WTC11 (cell line): ENCODE data around the gene PLD1. TPM values are rescaled to one million over a fixed set of nuclear protein-coding genes. Genes with fewer than 3 reads are reported as not detected.

Experiments
- ATAC-seq: fragments of 200-7000 bp; cut with Tn5 transposase; 2 replicates; pipeline ENCODE4 v1.10.0; 2021; ENCODE audit warnings: mild to moderate bottlenecking, moderate library complexity
- CTCF ChIA-PET: fragments of 300-600 bp; sonication (Branson Sonifier 250); formaldehyde crosslinking; loops from one replicate; lab custom pipeline; 2021; ENCODE audit warnings: antibody characterized with exemption; lab: Charles Lee
- POLR2A ChIA-PET: fragments of 350-600 bp; sonication (Branson Sonifier 250); formaldehyde crosslinking; loops from one replicate; lab custom pipeline; 2021; ENCODE audit warnings: antibody characterized with exemption; lab: Charles Lee
- DNase-seq: peaks from one replicate; pipeline ENCODE4 v3.0.0; 2021; ENCODE audit warnings: low spot score
- H3K27ac Mint-ChIP-seq: 2 replicates; pipeline ENCODE4 v1.8.0; 2021; ENCODE audit warnings: mixed read lengths
- H3K27me3 Mint-ChIP-seq: 2 replicates; pipeline ENCODE4 v1.8.0; 2021; ENCODE audit warnings: low read depth, mild to moderate bottlenecking, moderate library complexity, mixed read lengths
- H3K36me3 Mint-ChIP-seq: 2 replicates; pipeline ENCODE4 v1.8.0; 2021; ENCODE audit warnings: mixed read lengths
- H3K4me1 Mint-ChIP-seq: 2 replicates; pipeline ENCODE4 v1.8.0; 2022; ENCODE audit warnings: mixed read lengths
- H3K4me3 Mint-ChIP-seq: 2 replicates; pipeline ENCODE4 v1.8.0; 2021; ENCODE audit warnings: mild to moderate bottlenecking, moderate library complexity, mixed read lengths
- H3K9me3 Mint-ChIP-seq: 2 replicates; pipeline ENCODE4 v1.8.0; 2021; ENCODE audit warnings: mixed read lengths
- E2F1 ChIP-seq: sonication (generic); formaldehyde crosslinking; IDR thresholded peaks from 2 replicates; pipeline ENCODE4 v1.8.0; 2022; ENCODE audit warnings: mild to moderate bottlenecking, missing genetic modification reagents
- ETV6 ChIP-seq: sonication (generic); formaldehyde crosslinking; IDR thresholded peaks from 2 replicates; pipeline ENCODE4 v1.8.1; 2022; ENCODE audit warnings: mild to moderate bottlenecking, missing genetic modification reagents
- GABPB1 ChIP-seq: sonication (generic); formaldehyde crosslinking; IDR thresholded peaks from 2 replicates; pipeline ENCODE4 v1.8.1; 2023; ENCODE audit warnings: mild to moderate bottlenecking, missing genetic modification reagents
- GRHL2 ChIP-seq: fragments of 250-450 bp; sonication (Bioruptor Pico); IDR thresholded peaks from 2 replicates; pipeline ENCODE4 v1.8.0; 2022; ENCODE audit warnings: mild to moderate bottlenecking, moderate library complexity; ENCODE audit not compliant: insufficient replicate concordance, severe bottlenecking
- GTF2I ChIP-seq: fragments of 250-450 bp; sonication (Bioruptor Pico); conservative IDR thresholded peaks from 2 replicates; pipeline ENCODE4 v1.4.0; 2021; ENCODE audit warnings: mild to moderate bottlenecking
- HMGA2 ChIP-seq: fragments of 250-450 bp; sonication (Bioruptor Pico); IDR thresholded peaks from 2 replicates; pipeline ENCODE4 v1.4.0; 2021; ENCODE audit warnings: mild to moderate bottlenecking, moderate library complexity
- IRF1 ChIP-seq: sonication (generic); formaldehyde crosslinking; IDR thresholded peaks from 2 replicates; pipeline ENCODE4 v1.8.0; 2023; ENCODE audit warnings: missing genetic modification reagents
- IRF2 ChIP-seq: sonication (generic); formaldehyde crosslinking; IDR thresholded peaks from 2 replicates; pipeline ENCODE4 v1.8.0; 2022; ENCODE audit warnings: low read depth, missing genetic modification reagents, borderline replicate concordance
- MYBL2 ChIP-seq: sonication (generic); formaldehyde crosslinking; IDR thresholded peaks from 2 replicates; pipeline ENCODE4 v1.8.1; 2023; ENCODE audit warnings: mild to moderate bottlenecking, moderate library complexity, missing genetic modification reagents
- PRDM15 ChIP-seq: sonication (generic); formaldehyde crosslinking; IDR thresholded peaks from 2 replicates; pipeline ENCODE4 v1.8.0; 2022; ENCODE audit warnings: missing genetic modification reagents
- SMAD3 ChIP-seq: sonication (generic); formaldehyde crosslinking; IDR thresholded peaks from 2 replicates; pipeline ENCODE4 v1.8.0; 2022; ENCODE audit warnings: missing genetic modification reagents, mild to moderate bottlenecking, borderline replicate concordance
- SMAD4 ChIP-seq: sonication (generic); formaldehyde crosslinking; IDR thresholded peaks from 2 replicates; pipeline ENCODE4 v1.8.0; 2022; ENCODE audit warnings: mild to moderate bottlenecking, missing genetic modification reagents
- STAT6 ChIP-seq: sonication (generic); formaldehyde crosslinking; conservative IDR thresholded peaks from 2 replicates; pipeline ENCODE4 v1.8.1; 2023; ENCODE audit warnings: mild to moderate bottlenecking, low read depth, missing genetic modification reagents, moderate library complexity
- USF1 ChIP-seq: sonication (generic); formaldehyde crosslinking; IDR thresholded peaks from 2 replicates; pipeline ENCODE4 v1.8.0; 2022; ENCODE audit warnings: mild to moderate bottlenecking, missing genetic modification reagents
- ZNF121 ChIP-seq: sonication (generic); formaldehyde crosslinking; IDR thresholded peaks from 2 replicates; pipeline ENCODE4 v1.8.0; 2023; ENCODE audit warnings: missing genetic modification reagents
- ZNF138 ChIP-seq: sonication (generic); formaldehyde crosslinking; conservative IDR thresholded peaks from 2 replicates; pipeline ENCODE4 v1.8.1; 2022; ENCODE audit warnings: mild to moderate bottlenecking, moderate library complexity, missing genetic modification reagents
- ZSCAN18 ChIP-seq: fragments of 250-450 bp; sonication (Bioruptor Pico); IDR thresholded peaks from 2 replicates; pipeline ENCODE4 v2.1.2; 2022; ENCODE audit warnings: mild to moderate bottlenecking, moderate library complexity
- total RNA-seq: library from RNA; stranded (reverse); gene quantifications from 3 replicates; pipeline ENCODE4 v1.2.3, GENCODE V29; 2021

Gene PLD1
- total RNA-seq, 1 experiment from 2014 or later = 4.0 TPM

- TF ChIP-seq IRF1 = no peak
- TF ChIP-seq SMAD3 (CRISPR knock-in tag) = no peak
- no peak for TF ChIP-seq MYBL2 (CRISPR knock-in tag)
- TF ChIP-seq SMAD4 = no peak
- TF ChIP-seq GTF2I (CRISPR knock-in tag) = no peak
- no peak for TF ChIP-seq E2F1 (CRISPR knock-in tag)
- no peak for TF ChIP-seq GABPB1 (CRISPR knock-in tag)
- no peak for TF ChIP-seq PRDM15 (CRISPR knock-in tag)
- no peak for TF ChIP-seq HMGA2 (CRISPR knock-in tag)
- TF ChIP-seq ZNF138 (CRISPR knock-in tag) = no peak
- TF ChIP-seq, all 79 proteins: peak for 0
These were observed 40.2 kb upstream of the PLD1 start (continued) for GRCh38 chr3:171850320-171850959.

- Mint-ChIP-seq H3K9me3 (peaks cover 44% of the 10 kb centered on the region), H3K36me3 (peaks cover 28% of the 10 kb centered on the region), H3K27ac (no peak overlapping the region), H3K27me3 (peaks cover 2% of the 10 kb centered on the region; the same call in 1 of the 2 replicates), H3K4me1 (no peaks in the 10 kb centered on the region), H3K4me3 (no peak overlapping the region)
- no peak for ATAC-seq
- POLR2A ChIA-PET = no interaction called here
- CTCF ChIA-PET = interaction anchor here (1.2 to 1.6 kb wide), 2 partner anchors 12 to 20 kb away, joined by 3 read pairs; no protein-coding TSS in a partner anchor
- DNase-seq = no peak
- no peak for TF ChIP-seq STAT6 (CRISPR knock-in tag)
- no peak for TF ChIP-seq ETV6 (CRISPR knock-in tag)
- TF ChIP-seq GRHL2 (CRISPR knock-in tag) = no peak
- no peak for TF ChIP-seq PRDM15 (CRISPR knock-in tag)
- TF ChIP-seq ZNF121 (CRISPR knock-in tag) = no peak
- TF ChIP-seq USF1 (CRISPR knock-in tag) = no peak
- no peak for TF ChIP-seq IRF2
- TF ChIP-seq ZSCAN18 = no peak
These were observed 39.5 kb upstream of the PLD1 start for GRCh38 chr3:171849617-171850319.
